Stimulated activated CD8-positive, alpha-beta memory T cell treated with anti-CD3 and anti-CD28 coated beads, Interleukin-7, amount 100 ng/mL, for 1 hour (primary cell): ENCODE data around the gene ROBO1.

ENCODE experiments used
- DNase-seq, 2 donors: peaks; one replicate each; pipeline ENCODE4 v3.0.0-alpha.2; 2020; ENCODE audit warnings: low read depth in 2 of 2

ROBO1 gene

GRCh38 chr3:79670178-79670577, 97.6 kb downstream of the ROBO1 start:
- no peak for DNase-seq

GRCh38 chr3:79664455-79664854, 103.3 kb downstream of the ROBO1 start:
- DNase-seq = no peak

GRCh38 chr3:79661896-79662295, 105.9 kb downstream of the ROBO1 start:
- no peak for DNase-seq

GRCh38 chr3:79657076-79657475, 110.7 kb downstream of the ROBO1 start:
- DNase-seq = no peak

DNA sequence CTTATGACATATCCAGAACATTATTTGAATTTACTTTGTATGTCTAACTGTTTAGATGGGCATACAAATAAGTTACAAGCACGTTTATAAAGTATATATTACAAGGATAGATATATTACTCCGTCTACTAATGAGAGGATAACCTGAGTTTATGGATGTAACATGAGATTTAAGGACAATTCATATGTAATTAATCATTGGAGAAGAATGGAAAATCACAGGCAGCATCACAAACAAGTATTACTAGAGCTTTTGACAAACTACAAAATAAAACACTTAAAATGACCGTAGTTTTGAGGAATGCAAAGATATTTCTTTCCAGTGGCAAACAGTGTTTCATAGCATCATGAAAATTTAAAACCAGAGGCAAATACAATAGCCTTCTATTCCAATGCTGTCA, 113.8 kb downstream of the ROBO1 start:
- no peak for DNase-seq

DNA sequence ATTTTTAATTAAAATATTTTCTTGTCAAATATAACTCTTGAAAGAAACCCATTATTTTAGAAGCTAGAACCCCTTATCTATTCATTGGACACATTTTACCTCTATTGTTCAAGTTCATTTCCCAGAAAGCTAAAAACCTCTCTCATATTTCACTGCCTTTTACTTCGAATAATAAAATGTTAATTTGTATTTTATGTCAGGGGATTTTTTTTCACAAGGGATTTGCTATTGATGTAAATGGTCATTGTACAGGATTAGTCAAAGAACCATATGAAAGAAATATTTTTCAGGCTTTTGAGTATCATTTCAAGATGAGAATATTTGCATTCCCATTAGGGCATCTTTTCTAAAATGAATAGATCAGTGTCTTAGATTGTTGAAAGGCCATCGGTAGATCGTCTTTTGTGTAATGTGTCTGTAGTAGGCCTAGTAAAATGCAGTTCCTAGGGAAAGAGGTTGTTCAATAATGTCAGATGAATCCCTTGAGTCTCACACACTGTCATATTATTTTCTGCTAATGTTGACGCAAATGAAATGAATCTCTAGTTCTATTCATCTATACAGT, 114.5 kb downstream of the ROBO1 start:
- DNase-seq = no peak

DNA sequence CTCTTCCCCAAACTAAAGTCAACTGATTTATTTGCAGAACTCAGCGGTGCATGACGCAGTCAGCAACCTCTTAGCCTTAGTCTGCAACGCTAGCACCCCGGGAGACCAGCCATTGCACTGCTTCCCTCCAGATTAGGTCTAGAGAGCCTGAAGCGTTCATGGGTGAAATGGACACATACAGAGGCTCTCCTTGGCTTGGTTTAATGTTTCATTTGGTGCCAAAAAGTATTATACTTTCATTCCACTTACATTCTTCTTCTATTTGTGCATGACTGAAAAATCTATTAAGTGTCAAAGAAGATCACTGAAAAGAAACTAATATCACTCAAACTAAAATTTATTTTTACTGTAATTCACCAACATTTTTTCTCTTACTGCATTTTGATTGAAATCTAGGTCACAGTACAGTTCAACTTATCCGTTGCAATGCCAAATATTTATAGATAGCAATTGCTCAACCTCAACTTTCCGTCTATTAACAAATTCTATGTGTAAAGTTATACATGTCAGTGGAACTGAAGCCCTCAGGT, 116.2 kb downstream of the ROBO1 start:
- DNase-seq = no peak

- no peak for DNase-seq
These were observed 127.9 kb downstream of the ROBO1 start for GRCh38 chr3:79639855-79640254.

GRCh38 chr3:79636372-79636771, 131.4 kb downstream of the ROBO1 start:
- no peak for DNase-seq

- no peak for DNase-seq
These were observed 135.0 kb downstream of the ROBO1 start for GRCh38 chr3:79632842-79633241.

GRCh38 chr3:79618883-79619282, 148.9 kb downstream of the ROBO1 start:
- no peak for DNase-seq

- no peak for DNase-seq
These were observed 161.4 kb downstream of the ROBO1 start for GRCh38 chr3:79606414-79606813.

GRCh38 chr3:79604681-79605080, 163.1 kb downstream of the ROBO1 start:
- no peak for DNase-seq

DNA sequence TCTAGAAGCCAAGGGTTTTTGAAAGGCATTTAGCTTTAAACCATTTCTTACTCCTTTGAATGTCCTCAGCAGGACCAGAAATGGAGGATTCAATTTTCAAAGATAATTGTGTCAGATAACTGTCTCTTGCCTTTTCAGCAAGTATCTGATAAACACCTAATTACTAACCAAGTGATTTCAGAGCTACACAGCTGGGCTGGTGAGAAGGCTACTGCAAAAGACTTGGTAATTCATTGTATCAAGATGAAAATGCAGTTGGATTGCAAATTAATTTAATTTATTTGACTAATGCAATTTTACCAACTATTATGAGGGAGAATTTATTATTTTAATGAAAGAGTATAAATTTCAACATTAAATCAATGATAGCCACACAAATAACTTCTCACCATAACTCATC, 165.4 kb downstream of the ROBO1 start:
- DNase-seq = no peak

DNA sequence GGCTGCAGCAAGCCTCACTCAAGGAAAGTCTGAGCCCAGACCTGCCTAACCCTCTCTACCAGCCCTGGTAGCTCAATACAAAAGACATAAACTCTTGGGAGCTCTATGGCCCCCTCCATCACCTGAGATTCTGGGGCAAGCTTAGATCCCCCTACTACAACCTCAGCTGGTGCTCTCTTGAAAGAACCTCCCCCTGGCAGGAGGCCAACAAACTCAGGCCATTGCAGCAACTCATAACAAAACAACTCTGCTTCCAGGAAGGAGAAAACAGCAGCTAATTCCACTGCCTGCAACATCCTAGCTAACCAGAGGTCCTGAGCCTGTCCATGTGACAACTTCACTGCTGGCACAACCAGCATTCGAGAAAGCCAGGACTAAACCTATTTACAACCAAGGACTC, 169.2 kb downstream of the ROBO1 start:
- DNase-seq = no peak

DNA sequence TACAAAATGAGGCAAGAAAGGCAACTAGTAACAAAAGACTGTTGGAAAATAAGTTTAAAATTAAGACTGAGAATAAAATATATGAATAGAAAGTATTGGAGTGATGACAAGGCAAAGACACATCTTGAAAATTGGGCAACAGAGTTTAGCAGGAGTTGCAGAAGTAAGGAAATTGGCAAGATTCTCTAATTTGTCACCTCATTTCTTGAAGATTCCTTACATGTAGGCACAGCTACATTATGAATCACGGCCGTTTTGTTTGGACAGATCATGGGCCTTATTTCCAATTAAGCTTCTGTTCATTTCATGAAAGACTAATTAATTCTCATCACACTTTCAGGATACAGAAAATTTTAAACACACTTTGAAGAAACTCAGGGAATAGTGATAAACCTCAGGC, 170.1 kb downstream of the ROBO1 start:
- DNase-seq = no peak

- DNase-seq = no peak
These were observed 180.6 kb downstream of the ROBO1 start for GRCh38 chr3:79587150-79587549.

GRCh38 chr3:79586232-79586631, 181.6 kb downstream of the ROBO1 start:
- no peak for DNase-seq

GRCh38 chr3:79572930-79573329, 194.9 kb downstream of the ROBO1 start:
- DNase-seq = no peak

DNA sequence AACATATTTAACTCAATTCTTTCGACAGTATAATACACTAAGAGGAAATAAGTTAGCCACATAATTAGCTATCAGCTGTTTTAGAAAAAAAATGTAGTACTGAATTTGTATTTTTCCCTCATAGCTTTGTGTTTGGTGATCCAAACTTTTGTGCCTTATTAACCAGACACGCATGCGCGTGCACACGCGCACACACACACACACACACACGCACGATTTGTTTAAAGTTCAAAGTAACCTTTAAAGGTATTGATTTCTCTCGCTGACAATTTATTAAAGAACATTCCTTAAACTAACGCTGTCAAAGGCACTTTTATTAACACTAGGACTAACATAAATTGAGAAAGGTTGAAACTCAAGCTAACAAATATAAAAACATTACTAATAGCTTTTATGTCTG, 198.9 kb downstream of the ROBO1 start:
- no peak for DNase-seq

DNA sequence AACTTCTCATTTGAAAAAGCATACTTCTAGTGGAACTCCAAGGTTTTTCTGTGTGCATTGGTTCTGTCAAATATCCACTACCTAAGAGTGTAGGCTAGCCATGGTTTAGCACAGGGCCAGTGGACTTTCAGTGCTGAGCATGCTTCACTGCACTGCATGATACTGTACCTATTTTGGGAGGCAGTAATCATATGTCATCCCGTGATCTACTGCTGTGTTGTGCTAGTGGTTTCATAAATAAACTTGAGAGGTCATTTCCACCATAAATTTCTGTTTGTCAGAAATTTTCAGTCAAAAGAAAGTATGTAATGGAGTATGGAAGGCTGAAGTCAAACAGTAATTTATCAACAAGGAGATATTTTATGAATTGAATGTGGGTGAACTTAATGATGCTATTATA, 203.6 kb downstream of the ROBO1 start:
- no peak for DNase-seq

GRCh38 chr3:79560698-79561097, 207.1 kb downstream of the ROBO1 start:
- no peak for DNase-seq

- DNase-seq = no peak
These were observed 208.9 kb downstream of the ROBO1 start for GRCh38 chr3:79558943-79559342.

- no peak for DNase-seq
These were observed 212.1 kb downstream of the ROBO1 start for GRCh38 chr3:79555655-79556054.
